Measurements from ENCODE around the gene HOXA7.

The HOXA7 gene

DNA sequence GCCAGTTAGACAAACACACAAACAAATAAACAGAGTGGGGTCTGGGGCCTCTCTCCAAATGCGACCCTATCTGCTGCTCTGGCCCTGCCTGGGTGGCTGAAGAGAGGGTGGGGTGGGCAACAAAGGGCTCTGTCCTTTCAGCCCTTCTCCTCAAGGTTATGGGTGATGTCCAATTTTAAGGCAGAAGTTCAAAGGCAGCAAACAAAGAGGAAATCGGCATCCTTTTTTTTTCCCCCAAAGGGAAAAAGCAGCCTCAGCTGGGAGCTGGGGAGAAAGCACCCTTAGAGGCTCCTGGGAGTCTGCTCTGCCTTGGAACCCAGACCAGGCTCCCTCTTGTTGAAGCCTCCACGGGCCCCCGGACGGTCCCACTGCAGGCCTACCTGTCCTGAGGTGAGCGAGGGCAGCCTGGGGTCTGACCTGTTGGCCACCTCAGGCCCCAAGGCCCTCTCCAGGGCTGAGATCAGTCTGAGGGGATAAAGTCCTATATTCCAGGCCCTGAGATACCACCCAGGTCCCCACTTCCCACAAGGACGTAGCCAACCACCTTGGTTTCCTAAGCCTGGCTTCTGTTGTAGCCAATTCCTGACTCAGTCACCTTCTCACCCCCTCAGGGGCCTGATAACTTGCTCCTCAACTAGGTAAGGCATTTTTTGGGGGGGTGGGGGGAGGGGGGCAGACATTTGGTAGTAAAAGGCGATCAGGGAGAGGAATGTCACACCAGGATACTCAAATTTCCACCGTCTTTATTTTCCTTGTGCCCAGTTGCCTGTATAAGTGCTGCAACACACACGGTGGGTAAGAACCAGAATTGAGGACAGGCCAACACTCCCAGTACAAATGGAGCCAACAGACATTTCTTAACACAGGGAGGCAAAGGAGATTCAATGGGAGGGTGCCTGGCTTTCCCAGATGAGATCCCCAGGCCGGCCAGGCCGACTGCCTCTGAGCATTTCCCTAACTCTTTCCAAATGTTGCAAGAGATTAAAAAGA, 24.3 kb upstream of the HOXA7 start:
- TF ChIP-seq, protein P1, sequence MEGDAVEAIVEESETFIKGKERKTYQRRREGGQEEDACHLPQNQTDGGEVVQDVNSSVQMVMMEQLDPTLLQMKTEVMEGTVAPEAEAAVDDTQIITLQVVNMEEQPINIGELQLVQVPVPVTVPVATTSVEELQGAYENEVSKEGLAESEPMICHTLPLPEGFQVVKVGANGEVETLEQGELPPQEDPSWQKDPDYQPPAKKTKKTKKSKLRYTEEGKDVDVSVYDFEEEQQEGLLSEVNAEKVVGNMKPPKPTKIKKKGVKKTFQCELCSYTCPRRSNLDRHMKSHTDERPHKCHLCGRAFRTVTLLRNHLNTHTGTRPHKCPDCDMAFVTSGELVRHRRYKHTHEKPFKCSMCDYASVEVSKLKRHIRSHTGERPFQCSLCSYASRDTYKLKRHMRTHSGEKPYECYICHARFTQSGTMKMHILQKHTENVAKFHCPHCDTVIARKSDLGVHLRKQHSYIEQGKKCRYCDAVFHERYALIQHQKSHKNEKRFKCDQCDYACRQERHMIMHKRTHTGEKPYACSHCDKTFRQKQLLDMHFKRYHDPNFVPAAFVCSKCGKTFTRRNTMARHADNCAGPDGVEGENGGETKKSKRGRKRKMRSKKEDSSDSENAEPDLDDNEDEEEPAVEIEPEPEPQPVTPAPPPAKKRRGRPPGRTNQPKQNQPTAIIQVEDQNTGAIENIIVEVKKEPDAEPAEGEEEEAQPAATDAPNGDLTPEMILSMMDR (IDR thresholded peaks at IDR 0.05): no peak

DNA sequence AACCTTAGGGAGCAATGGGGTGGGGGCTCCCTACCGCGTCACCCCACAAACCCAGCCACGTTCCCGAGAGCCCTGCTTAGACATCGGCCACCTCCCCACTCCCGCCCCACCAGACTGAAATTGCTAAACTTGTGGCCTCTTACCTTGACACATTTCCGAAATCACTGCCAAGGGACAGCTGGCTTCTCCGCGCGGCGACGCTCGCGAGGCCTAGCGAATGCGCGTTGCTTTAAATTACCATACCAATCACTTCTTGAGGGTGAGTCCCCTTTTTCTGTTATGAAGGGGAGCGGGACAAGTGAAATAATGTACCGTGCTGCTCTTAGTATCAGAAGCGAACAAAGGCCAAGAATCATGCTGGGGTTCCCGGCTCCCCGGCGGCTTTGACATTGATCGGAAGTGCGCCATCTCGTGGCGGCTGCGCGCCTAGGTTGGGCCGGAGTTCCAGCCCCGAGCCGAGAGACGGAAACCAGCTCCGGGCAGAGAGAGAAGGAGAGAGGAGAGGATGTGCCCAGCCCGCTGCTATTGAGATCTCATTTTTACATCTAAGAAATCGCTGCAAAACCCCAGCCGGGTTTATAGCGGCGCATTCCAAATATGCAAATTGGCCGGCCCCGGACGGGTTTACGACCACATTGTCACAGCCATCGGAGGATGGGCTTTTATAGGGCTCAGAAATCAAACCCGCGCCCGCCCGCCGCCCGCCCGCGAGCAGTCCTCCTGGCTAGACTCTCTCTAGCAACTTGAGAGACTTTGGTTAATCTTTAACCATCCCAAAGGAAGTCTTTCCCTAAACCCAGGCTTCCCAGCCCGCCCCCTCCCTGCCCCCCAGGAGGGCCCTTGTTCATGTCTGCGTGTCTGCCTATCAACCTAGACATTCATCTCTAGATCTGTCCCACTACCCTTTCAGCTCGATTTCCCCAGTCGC, 23.3 kb upstream of the HOXA7 start:
- TF ChIP-seq, protein P1 (IDR thresholded peaks at IDR 0.05): peak; percentile 90

DNA sequence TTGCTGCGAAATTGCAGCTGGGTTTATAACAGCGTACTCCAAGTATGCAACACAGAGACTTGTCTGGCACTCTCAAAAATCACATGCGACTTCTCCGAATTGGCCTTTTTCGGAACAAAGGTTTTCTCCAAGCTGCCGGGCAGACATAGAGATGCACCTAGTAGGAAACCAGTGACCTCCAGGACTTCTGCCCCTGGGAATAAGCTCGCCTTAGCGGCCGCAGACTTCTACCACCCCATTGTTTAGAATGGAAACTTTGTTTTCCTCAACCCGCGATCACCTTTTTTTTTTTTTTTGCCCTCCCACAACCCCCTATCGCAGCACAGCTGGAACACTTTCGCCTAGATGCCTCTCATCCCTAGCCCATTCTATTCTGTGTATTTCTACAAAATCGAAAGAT, 22.6 kb upstream of the HOXA7 start:
- TF ChIP-seq, protein P1 (IDR thresholded peaks at IDR 0.05): no peak

DNA sequence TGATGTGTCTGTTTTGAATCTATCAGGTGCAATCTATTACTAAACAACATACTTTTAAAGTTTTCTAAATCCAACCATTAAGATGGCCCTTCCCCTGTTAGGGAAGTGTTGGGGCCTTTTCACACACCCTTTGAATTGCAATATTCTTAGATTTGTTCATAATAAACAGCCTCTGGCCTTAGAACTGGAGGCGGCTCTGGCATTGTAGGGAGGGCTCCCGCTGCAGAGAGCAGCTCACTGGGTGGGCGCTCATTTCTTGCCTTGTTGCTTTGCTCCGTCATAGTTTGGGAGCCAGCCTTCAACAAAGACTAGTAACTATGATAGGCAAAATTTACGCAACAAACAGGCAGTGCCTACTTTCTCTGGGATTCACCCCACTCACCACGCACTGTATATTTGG, 21.9 kb upstream of the HOXA7 start:
- TF ChIP-seq, protein P1 (IDR thresholded peaks at IDR 0.05): no peak

DNA sequence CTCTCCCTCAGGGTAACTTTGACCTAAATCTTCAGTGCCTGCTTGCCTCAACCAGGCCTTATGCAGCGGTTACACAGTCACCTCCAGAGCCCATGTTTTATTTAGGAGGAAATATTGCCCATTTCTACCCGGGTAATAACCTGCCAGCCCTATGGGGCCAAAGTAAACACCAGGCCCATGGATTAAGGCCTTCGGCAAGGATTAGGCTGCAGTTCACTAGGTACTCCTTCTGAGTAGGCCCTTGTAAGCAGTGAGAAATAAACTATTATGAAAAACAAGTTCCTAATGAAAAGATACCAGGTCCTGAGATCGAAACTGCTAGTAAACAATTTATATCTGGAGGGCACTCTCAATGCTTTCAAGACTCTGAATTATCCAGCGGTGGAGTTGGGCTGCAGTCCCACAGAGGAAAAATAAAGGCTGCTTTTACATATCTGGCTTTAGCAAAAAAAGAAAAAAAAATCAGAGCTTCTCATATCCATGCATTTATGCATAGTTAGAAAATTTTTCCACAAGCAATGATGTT, 21.4 kb upstream of the HOXA7 start:
- TF ChIP-seq, protein P1 (IDR thresholded peaks at IDR 0.05): no peak

DNA sequence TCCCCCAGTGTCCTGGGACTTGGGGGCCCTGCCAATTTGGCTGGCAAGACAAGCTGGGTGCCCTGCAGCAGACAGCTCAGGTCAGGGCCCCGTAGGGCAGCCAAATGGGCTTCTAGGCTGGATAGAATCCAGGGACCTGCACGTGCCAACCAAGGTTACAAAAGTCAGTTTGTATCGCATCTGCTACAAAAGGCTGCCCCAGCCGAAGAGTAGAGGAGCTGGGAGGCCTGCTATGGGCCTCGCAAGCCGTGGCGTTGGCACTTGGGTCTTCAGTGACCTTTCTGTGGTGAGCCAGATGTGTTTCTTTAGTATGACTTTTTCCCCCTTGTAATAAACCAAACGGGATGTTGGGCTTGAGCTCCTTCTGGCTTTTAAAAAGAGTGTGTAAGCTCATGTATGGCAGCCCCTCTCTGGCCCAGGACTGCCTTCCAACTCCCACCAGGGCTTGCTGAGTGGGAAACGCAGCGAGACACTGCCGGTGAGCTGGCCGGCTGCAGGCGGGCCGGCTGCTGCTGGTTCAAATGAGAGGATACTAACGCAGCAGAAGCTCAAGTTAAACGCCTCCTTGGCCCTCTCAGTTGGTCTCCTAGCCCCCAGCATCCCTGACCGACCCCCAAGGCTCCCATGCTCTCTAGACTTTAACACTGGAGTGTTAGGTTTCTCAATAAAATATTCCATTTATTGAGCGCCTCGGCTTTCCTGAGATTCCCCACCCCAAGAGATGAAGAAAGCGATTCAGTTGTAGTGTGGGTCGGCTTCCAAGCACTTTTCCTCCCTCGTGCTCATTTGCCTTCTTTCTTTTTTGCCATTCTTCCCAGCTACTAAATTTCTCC, 20.7 kb upstream of the HOXA7 start:
- TF ChIP-seq, protein P1 (IDR thresholded peaks at IDR 0.05): no peak

DNA sequence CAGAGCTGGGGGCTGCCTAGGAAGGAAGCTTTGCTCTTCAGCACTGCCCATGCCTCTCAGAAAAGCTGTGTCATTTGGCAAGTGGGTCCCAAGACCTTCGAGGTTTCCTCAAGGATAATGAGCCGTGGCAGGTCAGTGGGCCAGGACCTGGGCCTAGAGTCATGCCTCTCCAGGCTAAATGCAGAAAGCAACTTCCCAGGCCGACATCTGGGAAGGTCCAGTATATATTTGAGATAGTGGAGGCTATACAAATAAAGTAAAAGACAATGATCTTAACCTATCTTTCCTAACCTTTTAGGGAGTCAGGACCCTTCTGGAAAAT, 20.0 kb upstream of the HOXA7 start:
- TF ChIP-seq, protein P1 (IDR thresholded peaks at IDR 0.05): no peak
